GM21619 (cell line): ENCODE results near the gene OR10T2.
"Not testable (repeated sequence)": the region's sequence is repeated elsewhere in the genome, so short reads cannot be mapped to it uniquely, and the experiment has no call there.

Experiments
- ATAC-seq: cut with Tn5 transposase; IDR thresholded peaks from one replicate; pipeline ENCODE4 v1.9.1; 2021; ENCODE audit not compliant: unreplicated experiment

The OR10T2 gene

DNA sequence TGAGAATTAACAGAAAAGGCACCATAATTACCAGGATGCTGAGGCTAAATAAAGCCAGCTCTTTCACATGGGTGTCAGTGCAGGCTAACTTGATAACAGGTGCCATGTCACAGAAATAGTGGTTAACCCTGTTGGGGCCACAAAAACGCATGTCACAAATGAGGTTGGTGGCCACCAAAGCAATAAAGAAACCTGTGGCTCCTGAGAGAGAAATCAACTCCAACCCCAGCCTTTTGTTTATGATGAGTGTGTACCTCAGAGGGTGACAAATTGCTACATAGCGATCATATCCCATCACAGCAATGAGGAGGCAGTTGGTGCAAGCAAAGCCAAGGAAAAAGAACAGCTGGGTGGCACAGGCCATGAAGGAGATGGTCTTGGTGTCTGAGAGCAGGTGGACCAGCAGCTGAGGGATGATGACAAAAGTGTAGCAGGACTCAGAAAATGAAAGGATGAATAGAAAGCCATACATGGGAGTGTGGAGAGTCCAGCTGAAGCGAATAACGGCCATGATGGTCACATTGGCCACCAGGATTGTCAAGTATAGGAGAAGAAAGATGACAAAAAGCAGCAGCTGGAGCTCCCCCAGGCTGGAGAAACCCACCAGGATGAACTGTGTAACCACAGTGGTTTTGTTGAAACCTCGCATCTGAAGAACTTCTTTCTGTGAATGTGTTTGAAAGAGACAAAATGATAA is at the start of gene OR10T2:
Gene OR10T2, minus strand, starts transcription at position 649 of the 697 bp plus-strand sequence. Its CDS starts 0 bp downstream, at position 649.
- ATAC-seq: no peak

DNA sequence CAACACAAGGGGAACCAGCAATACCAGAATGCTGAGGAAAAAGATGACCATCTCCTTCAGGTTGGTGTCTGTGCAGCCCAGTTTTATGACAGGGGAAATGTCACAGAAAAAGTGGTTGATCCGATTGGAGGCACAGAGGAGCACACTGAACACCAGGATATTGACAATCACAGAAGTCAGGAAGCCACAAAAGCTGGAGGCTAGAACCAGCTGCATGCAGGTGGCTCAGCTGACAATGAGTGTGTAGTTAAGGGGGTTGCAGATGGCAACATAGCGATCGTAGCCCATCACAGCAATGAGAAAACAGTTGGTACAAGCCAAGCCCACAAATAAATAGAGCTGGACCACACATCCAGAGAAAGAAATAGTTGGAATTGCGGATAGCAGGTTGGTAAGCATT is 46.1 kb upstream of the OR10T2 start:
- no peak for ATAC-seq

- ATAC-seq: no peak
Measured at GRCh38 chr1:158434741-158435140, 35.5 kb upstream of the OR10T2 start.

DNA sequence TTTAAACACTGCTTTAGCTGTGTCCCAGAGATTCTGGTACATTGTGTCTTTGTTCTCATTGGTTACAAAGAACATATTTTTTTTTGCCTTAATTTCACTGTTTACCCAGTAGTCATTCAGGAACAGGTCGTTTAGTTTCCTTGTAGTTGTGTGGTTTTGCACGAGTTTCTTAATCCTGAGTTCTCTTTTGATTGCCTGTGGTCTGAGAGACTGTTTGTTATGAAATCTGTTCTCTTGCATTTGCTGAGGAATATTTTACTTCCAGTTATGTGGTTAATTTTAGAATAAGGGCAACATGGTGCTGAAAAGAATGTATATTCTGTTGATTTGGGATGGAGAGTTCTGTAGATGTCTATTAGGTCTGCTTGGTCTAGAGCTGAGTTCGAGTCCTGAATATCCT is 30.9 kb upstream of the OR10T2 start:
- ATAC-seq: not testable (repeated sequence)

DNA sequence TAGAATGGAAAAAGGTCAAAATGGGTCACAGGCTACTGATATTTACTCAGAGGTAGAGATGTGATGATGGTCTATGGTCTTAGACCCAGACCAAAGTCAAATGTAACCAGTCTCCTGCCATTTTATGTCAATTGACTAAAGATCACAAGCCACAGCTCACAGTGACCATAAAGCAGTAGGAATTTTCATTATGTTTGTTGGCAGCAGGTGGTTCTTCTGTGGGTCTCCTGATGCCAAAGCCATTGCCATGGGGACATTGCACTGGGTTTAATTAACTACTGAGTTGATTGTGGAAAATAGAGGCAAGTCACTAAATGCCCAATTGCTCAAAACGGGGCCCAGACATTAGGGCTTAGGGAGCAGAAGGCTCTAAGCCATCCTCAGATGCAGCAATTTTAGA is 26.9 kb upstream of the OR10T2 start, which contains the start of gene OR10K2:
Gene OR10K2, minus strand, starts transcription at position 101 of the 400 bp plus-strand sequence. CDS start 5,371 bp downstream, outside the sequence.
- no peak for ATAC-seq

GRCh38 chr1:158425027-158425426 is 25.8 kb upstream of the OR10T2 start:
- no peak for ATAC-seq

GRCh38 chr1:158422212-158422611 is 22.9 kb upstream of the OR10T2 start:
- no peak for ATAC-seq

DNA sequence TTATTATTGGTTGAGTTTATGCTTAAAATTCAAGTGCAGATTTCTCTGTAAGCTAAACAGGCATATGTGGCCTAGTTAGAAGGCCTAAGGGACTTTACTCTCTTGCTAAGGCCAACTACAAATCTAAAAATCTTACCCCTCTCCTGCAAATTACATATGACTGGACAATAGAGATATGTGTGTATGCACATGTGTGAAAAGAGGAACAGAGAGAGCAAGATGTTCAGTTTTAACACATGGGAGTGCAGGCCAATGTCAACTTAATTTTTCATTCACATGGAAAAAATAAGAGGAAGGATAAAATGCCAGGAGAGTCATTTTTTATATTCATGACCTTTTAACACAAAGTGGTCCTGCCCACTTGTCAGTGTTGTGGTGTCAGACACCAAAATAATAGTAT is 18.3 kb upstream of the OR10T2 start:
- no peak for ATAC-seq

GRCh38 chr1:158414651-158415345 is 15.5 kb upstream of the OR10T2 start:
- no peak for ATAC-seq

- no peak for ATAC-seq
Measured at GRCh38 chr1:158407092-158407491, 7.8 kb upstream of the OR10T2 start.

DNA sequence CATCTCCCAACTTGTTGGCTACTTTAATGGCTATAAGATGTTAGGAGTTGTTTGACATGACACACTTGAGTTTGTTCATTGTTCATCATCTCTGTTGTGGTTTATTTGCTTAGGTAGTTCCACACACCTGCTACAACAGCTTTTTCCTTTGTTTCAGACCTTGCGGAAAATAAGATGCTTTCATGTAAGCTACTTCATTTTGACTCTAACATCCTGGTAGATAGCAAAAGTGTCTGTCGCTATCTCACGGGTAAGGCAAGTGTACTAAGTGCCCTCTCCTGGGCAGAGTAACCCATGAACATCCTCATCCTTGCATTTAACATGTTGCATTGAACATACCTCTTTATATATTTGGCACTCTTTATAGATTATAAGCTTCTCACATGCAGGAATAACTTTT is 1.6 kb upstream of the OR10T2 start:
- ATAC-seq: no peak

DNA sequence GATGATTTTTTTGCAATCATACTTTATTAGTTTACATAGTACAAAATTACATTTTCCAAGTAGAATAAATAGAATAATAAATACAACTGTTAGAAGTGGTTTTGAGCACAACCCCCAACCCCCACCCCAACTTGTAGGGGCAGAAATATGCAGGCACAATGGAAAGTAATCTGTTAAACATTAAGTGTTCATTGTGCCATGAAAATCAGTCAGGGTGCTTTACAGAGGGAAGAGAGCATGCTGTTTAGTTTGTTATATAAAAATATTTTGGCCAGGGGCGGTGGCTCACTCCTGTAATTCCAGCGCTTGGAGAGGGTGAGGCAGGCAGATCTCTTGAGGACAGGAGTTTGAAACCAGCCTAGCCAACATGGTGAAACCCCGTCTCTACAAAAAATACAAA is 2.6 kb downstream of the OR10T2 start:
- no peak for ATAC-seq

- no peak for ATAC-seq
Measured at GRCh38 chr1:158393476-158393875, 5.8 kb downstream of the OR10T2 start.

DNA sequence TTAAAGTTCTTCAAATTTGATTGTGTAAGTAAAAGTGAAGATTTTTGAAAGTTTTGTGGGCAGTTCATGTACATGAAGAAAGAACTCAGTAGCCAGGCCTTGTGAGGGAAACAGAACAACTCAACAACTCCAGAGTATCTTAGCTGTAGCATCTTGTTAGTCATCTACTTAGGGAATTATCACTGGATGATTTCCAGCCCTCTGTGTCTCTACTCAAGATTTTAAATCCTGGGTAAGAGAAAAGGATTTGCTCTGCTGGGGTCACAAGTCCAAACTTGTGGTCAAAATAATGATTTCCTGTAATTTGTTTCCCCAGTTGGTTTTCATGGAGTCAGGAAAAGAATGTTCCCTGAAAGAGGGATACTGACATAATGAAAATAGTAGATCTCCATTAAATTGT is 8.2 kb downstream of the OR10T2 start:
- no peak for ATAC-seq

DNA sequence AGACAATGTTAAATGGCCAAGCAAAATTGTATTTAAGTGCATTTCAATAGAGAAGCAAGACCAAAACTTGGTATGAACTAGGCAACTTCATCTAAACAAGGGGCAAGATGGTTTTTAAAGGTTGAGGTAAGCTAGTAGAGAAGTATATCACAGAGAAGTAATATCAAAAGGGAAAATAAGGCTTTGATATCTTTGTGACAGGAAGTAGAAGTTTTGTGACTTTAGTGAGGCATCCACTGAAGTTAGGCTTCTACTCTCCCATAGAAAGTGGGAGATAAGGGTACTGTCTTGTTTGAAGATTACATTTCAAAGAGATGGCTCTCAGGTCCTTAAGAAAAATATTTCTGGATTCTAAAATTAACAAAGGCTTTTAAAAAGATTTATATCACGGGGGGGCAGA is 8.9 kb downstream of the OR10T2 start:
- no peak for ATAC-seq

DNA sequence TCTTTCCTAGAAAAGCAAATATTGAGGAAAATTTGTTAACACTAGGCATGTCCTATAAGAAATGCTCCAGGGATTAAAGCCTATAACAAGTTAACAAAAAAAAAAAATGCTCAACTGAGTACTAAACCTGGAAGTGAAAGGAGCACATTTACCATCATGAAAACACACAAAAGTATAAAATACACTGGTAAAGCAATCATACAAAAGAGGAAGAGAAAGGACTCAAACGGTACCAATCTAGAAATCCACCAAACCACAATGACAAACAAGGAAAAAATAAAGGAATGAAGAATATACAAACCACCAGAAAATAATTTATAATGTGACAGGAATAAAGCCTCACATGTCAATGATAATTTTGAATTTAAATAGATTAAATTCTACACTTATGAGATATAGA is 24.4 kb downstream of the OR10T2 start:
- ATAC-seq: no peak

DNA sequence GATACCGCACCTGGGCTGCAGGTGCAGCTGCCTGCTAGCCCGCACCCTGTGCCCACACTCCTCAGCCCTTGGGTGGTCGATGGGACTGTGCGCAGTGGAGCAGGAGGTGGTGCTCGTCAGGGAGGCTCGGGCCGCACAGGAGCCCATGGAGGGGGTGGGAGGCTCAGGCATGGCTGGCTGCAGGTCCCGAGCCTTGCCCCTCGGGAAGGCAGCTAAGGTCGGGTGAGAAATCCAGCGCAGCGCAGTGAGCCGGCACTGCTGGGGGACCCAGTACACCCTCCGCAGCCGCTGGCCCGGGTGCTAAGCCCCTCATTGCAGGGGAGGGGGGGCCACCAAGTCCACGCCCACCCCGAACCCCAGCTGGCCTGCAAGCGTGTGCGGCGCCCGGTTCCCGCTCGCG is 25.2 kb downstream of the OR10T2 start:
- ATAC-seq: not testable (repeated sequence)

GRCh38 chr1:158371188-158371953 is 27.9 kb downstream of the OR10T2 start:
- ATAC-seq: peak; percentile 98

DNA sequence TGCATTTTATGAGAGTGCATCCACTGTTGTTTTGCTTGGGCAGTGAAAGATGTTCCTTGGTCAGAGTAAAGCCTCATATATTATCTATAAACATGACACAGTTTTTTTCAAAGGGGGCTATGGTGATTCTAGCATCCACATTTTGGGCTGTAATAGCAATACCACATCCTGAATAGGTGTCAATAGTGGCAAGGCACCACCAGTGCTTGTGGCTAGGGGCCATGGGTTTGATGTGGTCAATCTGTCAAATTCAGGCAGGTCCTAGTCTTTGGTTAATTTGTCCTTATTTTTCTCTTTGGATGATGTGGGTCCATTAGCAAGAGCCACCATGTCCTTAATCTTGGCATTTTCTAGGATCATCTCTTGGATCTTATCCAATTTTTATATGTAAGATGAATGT is 32.5 kb downstream of the OR10T2 start:
- no peak for ATAC-seq

GRCh38 chr1:158362941-158363340 is 36.3 kb downstream of the OR10T2 start:
- no peak for ATAC-seq

GRCh38 chr1:158362482-158362881 is 36.8 kb downstream of the OR10T2 start:
- ATAC-seq: no peak

DNA sequence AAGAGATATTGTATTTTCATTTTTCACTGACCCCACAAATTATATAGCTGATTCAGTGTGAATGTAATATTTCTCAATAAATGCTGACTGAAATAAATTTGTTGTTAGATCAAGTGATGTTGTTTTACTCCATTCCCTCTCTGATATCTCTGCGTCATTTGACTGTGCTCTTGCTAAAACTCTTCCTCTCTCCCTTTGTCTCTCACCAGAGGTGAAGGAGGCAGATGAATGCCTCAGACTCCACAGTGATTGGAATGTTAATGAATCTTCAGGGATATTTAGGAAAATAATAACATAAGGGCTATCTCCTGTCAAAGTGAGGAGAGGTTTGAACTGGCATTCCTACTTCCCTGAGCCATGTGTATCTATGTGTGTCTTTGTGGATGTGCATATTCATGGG is 41.8 kb downstream of the OR10T2 start:
- ATAC-seq: no peak
